ENCODE measurements around the gene ATG7.

Gene ATG7

DNA sequence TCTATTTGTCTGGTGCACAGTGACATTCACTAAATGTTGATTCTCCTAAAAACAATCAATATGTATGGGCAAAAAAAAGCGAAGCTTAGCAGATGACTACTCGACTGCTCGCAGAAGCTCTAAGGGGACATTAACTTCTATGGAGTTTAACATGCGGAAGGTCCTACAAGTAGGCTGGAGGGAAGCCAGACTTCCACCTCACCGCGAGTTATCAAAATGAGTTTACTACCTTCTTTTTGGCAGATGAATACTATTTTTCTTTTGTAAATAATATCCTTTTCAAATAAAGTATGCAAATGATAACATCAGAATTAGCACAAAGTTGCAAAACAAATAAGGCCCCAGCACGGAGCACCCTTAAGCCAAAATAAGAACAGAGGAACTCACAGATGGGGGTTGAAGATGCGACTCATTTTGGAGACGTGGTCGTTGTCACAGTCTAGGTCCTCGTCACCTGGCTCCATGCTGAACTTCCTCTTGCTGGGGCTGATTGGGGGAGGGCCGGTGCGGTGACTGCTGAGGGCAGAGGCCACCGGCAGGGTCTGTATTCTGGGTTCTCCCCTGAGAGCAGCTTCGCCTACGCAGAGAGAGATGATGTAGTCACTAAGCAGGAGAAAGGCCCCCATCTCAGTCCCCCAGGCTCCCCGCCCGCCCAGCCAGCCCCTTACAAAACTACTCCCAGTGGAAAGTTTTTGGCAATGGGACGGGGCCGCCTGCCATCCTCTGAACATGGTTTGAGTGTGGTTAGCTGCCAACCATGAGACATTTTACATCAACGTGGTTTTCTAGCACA lies 329.4 kb downstream of the ATG7 start:
- peak; percentile 78 for DNase-seq

DNA sequence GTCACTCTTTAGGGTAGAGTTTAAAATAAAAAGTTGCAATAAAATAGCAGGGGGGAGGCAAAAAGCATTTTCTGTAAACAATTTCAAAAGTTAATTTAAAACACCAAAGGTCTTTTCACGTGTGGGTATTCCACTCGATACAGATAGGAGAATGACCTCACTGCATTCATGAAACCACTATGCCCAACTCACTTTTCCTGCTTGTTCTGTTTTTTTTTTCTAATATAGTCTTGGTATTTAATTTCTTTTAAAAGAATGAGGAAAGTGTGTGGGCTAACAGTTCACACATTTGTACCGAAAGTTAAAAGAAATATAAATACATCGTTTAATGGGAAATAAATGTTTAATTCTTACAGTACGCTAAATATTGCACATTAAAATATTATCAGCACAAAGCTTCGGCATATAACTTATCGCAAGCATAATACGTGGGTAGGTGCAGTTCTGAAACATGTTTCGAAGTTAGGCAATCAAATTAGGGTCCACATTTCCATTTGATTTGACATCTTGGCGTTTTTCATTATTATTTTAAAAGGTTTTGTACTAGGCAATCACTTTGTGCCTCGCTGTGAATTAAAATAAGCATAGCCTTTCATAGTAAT lies 330.1 kb downstream of the ATG7 start:
- no peak for DNase-seq

DNA sequence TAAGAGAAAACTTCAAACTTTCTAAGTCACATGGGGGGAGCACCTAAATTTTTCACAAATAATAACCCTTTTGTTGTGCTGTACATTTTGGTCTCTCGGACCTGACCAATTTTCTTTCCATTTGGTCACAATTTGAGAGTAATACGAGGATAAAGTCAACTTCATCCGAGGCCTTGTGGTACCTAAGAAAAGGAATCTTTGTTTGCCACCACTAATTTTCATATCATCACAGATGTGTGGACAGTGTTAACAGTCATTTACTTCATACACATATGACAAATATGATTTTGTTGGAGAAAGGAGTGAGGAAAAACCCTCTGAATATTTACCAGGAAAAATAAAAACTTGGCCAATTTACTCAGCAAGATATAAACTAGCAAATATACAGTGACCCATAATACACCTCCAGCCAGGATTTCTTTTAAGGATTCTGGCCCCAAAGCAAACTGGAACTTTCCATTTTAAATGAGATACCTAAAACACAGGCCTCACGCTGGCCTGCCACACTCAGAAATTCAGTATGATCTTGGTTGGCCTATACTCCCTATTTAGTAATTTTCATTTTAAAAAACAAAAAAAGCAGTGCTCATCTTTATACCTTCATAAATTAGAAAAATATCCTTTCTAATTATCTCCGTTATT lies 330.8 kb downstream of the ATG7 start:
- no peak for DNase-seq

DNA sequence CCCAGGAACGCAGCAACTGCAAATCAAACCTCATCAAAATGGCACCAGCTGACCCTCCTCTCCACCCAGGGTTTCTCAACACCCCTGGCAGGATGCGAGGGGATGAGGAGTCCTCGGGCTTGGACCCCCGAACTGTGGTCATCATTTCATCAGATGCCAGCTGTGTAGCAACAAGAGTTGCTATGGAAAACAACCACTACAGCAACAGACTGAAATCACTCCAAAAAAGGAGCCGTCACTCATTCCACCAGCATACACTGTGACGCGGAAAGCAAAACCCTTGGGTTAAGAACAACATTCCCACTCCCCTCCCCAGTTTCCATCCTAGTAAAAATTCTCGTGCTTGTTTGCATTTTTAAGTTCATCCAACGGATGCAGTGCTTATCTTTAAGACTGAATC lies 331.4 kb downstream of the ATG7 start:
- DNase-seq, result peak; percentile 74

DNA sequence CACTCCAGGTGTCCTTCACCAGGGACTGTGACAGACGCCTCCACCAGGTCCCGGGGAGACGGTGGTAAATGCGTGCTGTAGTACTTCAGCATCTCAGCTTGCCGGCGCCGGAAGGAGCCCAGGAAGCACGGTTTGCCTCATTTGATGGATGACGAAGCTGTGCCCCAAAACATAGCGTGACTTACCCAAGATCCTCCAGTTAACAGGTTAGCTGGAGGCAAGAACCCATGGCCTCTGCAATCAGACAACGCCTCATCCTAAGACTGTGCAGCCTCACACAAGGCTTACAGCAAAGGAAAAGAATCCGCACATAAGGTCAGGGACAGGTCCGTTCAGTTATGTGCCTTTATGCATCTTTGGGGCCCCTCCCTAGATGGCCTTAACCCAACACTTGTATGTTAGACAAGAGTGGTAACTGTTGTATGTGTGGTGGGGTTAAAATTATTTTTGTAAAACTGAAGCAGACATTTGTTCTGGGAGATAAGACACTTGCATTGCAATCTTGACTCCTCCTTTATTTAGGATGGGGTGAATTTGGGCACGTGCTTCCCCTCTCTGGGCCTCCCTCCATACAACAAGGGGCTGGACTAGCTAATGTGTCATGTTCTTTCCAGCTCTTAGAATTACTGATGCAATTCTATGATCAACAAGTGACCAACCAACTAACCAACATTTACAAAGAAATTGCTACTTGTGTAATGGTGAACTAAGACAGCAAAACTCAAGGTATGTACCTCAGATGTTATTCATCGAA lies 332.1 kb downstream of the ATG7 start:
- DNase-seq, result no peak

DNA sequence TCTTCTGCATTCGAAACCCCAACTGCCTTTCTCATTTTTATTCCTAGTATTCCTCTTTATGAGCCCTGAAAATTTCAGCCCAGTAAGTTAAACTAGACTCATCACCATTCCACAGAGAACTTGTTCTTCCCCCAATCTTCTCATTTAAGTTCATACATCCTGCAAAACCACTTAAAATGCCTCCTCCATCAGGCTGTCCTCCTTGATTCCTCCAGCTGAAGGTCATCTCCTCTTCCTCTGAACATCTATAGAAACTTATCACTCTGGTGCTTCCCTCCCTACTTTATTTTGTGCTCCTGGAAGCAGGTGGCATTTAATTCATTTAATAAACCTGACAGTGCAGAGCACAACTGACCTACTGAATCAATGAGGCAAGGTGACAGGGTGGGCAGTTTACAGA lies 333.2 kb downstream of the ATG7 start:
- DNase-seq, result no peak

DNA sequence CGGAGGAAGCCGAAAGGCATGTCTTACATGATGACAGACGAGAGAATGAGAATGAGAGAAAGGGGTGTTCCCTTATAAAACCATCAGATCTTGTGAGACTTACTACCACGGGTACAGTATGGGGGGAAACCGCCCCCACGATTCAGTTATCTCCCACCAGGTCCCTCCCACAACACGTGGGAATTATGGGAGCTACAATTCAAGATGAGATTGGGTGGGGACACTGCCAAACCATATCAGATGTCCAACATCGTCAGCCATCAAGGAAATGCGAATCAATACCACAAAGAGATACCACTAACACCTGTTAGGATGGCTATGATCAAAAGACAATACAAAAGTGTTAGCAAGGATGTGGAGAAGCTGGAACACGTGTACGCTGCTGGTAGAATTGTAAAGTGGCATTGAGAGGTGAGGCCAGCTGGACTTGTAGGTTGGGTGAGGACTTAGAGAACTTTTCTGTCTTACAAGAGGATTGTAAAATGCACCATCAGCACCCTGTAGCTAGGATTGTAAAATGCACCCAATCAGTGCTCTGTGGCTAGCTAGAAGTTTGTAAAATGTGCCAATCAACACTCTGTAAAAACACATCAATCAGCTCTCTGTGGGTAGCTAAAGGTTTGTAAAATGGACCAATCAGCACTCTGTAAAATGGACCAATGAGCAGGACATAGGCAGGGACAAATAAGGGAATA lies 334.0 kb downstream of the ATG7 start:
- DNase-seq, result no peak

DNA sequence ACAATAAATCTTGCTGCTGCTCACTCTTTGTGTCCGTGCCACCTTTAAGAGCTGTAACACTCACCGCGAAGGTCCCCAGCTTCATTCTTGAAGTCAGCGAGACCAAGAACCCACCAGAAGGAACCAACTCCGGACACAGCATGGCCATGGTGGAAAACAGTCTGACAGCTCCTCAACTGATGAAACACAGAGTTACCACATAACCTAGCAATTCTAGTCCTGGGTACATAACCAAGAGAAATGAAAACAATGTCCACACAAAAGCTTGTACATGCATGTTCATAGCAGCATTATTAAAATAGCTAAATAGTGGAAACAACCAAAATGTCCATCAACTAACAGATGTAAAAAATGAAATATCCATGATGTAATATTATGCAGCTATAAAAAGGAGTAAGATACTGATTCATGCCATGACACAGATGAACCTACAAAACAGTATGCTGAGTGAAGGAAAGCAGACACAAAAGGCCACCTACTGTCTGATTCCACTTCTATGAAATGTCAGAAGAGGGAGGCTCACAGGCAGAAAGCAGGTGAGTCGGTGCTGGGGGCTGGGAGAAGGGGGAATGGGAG lies 334.8 kb downstream of the ATG7 start:
- no peak for DNase-seq
